ENCODE results near the gene OPN1MW2. TPM values are rescaled to one million over a fixed set of nuclear protein-coding genes. Genes with fewer than 3 reads are reported as not detected.
"Not testable (repeated sequence)": the region's sequence is repeated elsewhere in the genome, so short reads cannot be mapped to it uniquely, and the experiment has no call there.

The OPN1MW2 gene
- not detected for polyA plus RNA-seq (ENCODE audit: insufficient read length)

- DNase-seq, result not testable (repeated sequence)
Measured at GRCh38 chrX:154219456-154219855, at the start of gene OPN1MW2. Gene OPN1MW2 (plus strand): TSS chrX:154219756. CDS start chrX:154219816, 60 bp downstream.

- DNase-seq, result not testable (repeated sequence)
Measured at GRCh38 chrX:154172535-154172943, 47.0 kb upstream of the OPN1MW2 start.

- DNase-seq, result not testable (repeated sequence)
Measured at GRCh38 chrX:154174356-154174755, 45.2 kb upstream of the OPN1MW2 start.

- DNase-seq, result not testable (repeated sequence)
Measured at GRCh38 chrX:154182296-154182695, 37.3 kb upstream of the OPN1MW2 start, which contains the start of gene OPN1MW. Gene OPN1MW (plus strand): TSS chrX:154182596. CDS start chrX:154182678, 82 bp downstream.

GRCh38 chrX:154183794-154184193 lies 35.8 kb upstream of the OPN1MW2 start:
- not testable (repeated sequence) for DNase-seq

- DNase-seq, result not testable (repeated sequence)
Measured at GRCh38 chrX:154192846-154193245, 26.7 kb upstream of the OPN1MW2 start.

GRCh38 chrX:154194316-154194715 lies 25.2 kb upstream of the OPN1MW2 start:
- not testable (repeated sequence) for DNase-seq

- not testable (repeated sequence) for DNase-seq
Measured at GRCh38 chrX:154196466-154196865, 23.1 kb upstream of the OPN1MW2 start.

GRCh38 chrX:154209670-154210418 lies 9.7 kb upstream of the OPN1MW2 start:
- DNase-seq, result not testable (repeated sequence)

- not testable (repeated sequence) for DNase-seq
Measured at GRCh38 chrX:154211057-154211456, 8.5 kb upstream of the OPN1MW2 start.

GRCh38 chrX:154211499-154211898 lies 8.1 kb upstream of the OPN1MW2 start:
- DNase-seq, result not testable (repeated sequence)

- not testable (repeated sequence) for DNase-seq
Measured at GRCh38 chrX:154225292-154225691, 5.7 kb downstream of the OPN1MW2 start.

GRCh38 chrX:154226706-154227105 lies 7.2 kb downstream of the OPN1MW2 start:
- DNase-seq, result not testable (repeated sequence)

GRCh38 chrX:154231443-154231842 lies 11.9 kb downstream of the OPN1MW2 start:
- not testable (repeated sequence) for DNase-seq

GRCh38 chrX:154233620-154234019 lies 14.1 kb downstream of the OPN1MW2 start:
- DNase-seq, result not testable (repeated sequence)

GRCh38 chrX:154238939-154239559 lies 19.5 kb downstream of the OPN1MW2 start:
- not testable (repeated sequence) for DNase-seq

GRCh38 chrX:154239982-154240503 lies 20.5 kb downstream of the OPN1MW2 start:
- DNase-seq, result not testable (repeated sequence)

GRCh38 chrX:154247377-154248045 lies 28.0 kb downstream of the OPN1MW2 start:
- not testable (repeated sequence) for DNase-seq

GRCh38 chrX:154248076-154248475 lies 28.5 kb downstream of the OPN1MW2 start:
- DNase-seq, result not testable (repeated sequence)

GRCh38 chrX:154257282-154257681 lies 37.7 kb downstream of the OPN1MW2 start, which contains the start of gene OPN1MW3:
Gene OPN1MW3 (plus strand): TSS chrX:154257582. CDS start chrX:154257620, 38 bp downstream.
- DNase-seq, result not testable (repeated sequence)

- not testable (repeated sequence) for DNase-seq
Measured at GRCh38 chrX:154258711-154259110, 39.2 kb downstream of the OPN1MW2 start.

- not testable (repeated sequence) for DNase-seq
Measured at GRCh38 chrX:154263072-154263471, 43.5 kb downstream of the OPN1MW2 start.
